ENCODE measurements around the gene OR2W1.

OR2W1 gene

DNA sequence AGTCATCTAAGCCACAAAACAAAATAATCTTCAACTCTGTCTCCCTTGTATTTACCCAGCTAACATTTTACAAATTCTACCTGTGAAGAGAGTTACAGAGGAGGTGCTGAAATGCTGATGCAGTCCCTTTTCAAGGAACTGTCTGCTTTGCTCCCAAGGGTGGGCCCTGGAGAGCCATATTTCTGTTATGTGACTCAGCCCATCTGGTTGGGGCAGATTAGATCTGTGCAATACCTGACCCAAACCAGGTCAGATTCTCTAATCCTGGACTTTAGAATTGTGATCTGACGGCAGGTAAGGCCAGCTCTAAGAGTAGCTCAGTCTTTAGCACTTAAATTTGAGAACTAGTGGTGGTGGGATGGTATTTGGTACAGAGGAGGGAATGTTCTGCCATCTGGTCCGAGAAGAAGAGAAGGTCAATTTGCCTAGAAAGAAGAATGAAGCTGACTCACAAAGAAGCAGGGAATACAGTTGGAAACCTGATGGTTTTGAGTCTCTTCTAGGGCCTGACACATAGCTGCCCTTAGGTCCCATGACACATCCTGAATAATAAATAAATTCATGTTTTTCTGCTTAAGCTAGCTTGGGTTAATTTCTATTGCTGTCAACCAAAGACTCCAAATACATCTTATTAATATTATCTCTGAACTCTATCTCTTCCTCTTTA lies 48.0 kb downstream of the OR2W1 start:
- DNase-seq (ENCODE audit: low spot score) = no peak

DNA sequence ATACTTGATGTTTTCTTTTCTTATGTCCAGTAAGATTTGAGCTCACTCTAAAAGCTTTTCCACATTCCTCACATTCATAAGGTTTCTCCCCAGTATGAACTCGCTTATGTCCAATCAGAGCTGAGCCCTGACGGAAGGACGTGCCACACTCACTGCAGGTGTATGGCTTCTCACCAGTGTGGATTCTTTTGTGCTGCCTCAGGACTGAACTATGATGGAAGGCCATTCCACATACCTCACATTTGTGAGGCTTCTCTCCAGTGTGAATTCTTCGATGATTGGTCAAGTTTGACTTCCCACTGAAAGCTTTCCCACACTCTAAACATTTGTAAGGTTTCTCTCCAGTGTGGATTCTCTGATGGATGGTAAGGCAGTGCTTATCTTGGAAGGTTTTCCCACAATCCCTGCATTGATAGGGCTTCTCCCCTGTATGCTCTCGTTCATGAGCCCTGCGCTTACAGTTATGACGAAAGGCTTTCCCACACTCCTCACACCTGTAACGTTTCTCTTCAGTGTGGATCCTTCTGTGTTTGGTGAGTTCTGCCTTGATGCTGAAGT lies 49.8 kb downstream of the OR2W1 start:
- DNase-seq (ENCODE audit: low spot score) = no peak
